Left ventricle myocardium superior (tissue), 1 donor: ENCODE data around the gene DTD1. TPM values are rescaled to one million over a fixed set of nuclear protein-coding genes. Genes with fewer than 3 reads are reported as not detected.
A peak's percentile ranks its signal among the peaks of the same experiment; 100 is the strongest.

Experiments
- ATAC-seq: fragments of 200-7000 bp; cut with Tn5 transposase; one replicate; pipeline ENCODE4 v1.9.1; 2020; ENCODE audit warnings: mild to moderate bottlenecking, moderate library complexity
- DNase-seq: peaks from one replicate; pipeline ENCODE4 v3.0.0-alpha.2; 2020
- intact Hi-C: fragments of 100-400 bp; cut with micrococcal nuclease; formaldehyde crosslinking; loops from one replicate; pipeline ENCODE4 v1.11.0; 2022
- total RNA-seq: library from RNA; stranded (reverse); fragmentation: NEBNext Ultra II Directional; extraction: Animal tissue kit (Norgen Biotek cat#: 25700); gene quantifications from one replicate; pipeline ENCODE4 v1.2.1, GENCODE V29; 2021
- donor health status: DM: no; HTN: yes; CAD: no; lungs with severe emphysema.

Gene DTD1
- total RNA-seq, 1 donor from 2014 or later, result 10.7 TPM

- ATAC-seq, result no peak
- intact Hi-C loops, result no loop called here
These were observed 23.6 kb downstream of the DTD1 start for GRCh38 chr20:18611492-18611891.

GRCh38 chr20:18613553-18613952 is 25.7 kb downstream of the DTD1 start:
- intact Hi-C loops, result no loop called here
- ATAC-seq (no peak), DNase-seq (no peak)

More at GRCh38 chr20:18611492-18611891, 23.6 kb downstream of the DTD1 start:
- DNase-seq, result no peak

GRCh38 chr20:18614244-18614643 is 26.4 kb downstream of the DTD1 start:
- DNase-seq, result no peak
- no peak for ATAC-seq
- intact Hi-C loops, result no loop called here

GRCh38 chr20:18615020-18615650 is 27.3 kb downstream of the DTD1 start:
- ATAC-seq (no peak), DNase-seq (no peak)
- intact Hi-C loops, result no loop called here

GRCh38 chr20:18621004-18621403 is 33.1 kb downstream of the DTD1 start:
- intact Hi-C loops, result no loop called here

GRCh38 chr20:18623156-18623910 is 35.5 kb downstream of the DTD1 start:
- intact Hi-C loops, result no loop called here
- ATAC-seq (no peak), DNase-seq (no peak)

More at GRCh38 chr20:18621004-18621403, 33.1 kb downstream of the DTD1 start:
- ATAC-seq, result no peak
- DNase-seq, result no peak

- intact Hi-C loops, result no loop called here
- DNase-seq (no peak), ATAC-seq (no peak)
These were observed 37.1 kb downstream of the DTD1 start for GRCh38 chr20:18624948-18625347.

- DNase-seq, result no peak
- no peak for ATAC-seq
- intact Hi-C loops, result no loop called here
These were observed 38.2 kb downstream of the DTD1 start for GRCh38 chr20:18625907-18626655.

GRCh38 chr20:18628330-18628920 is 40.6 kb downstream of the DTD1 start:
- intact Hi-C loops, result no loop called here
- ATAC-seq (peak; percentile 32), DNase-seq (no peak)

- ATAC-seq (peak; percentile 90), DNase-seq (peak; percentile 59)
- intact Hi-C loops, result loop anchor here (10.0 kb wide), 1 partner anchor 953 kb away; no protein-coding TSS in a partner anchor
These were observed 44.4 kb downstream of the DTD1 start for GRCh38 chr20:18632196-18632789.

- intact Hi-C loops, result loop anchor here (10.0 kb wide), 1 partner anchor 951 kb away; no protein-coding TSS in a partner anchor
- DNase-seq, result no peak
- no peak for ATAC-seq
These were observed 45.6 kb downstream of the DTD1 start for GRCh38 chr20:18633411-18633810.

GRCh38 chr20:18634501-18634900 is 46.6 kb downstream of the DTD1 start:
- ATAC-seq (no peak), DNase-seq (no peak)
- intact Hi-C loops, result loop anchor here (10.0 kb wide), 1 partner anchor 950 kb away; no protein-coding TSS in a partner anchor

GRCh38 chr20:18635380-18635779 is 47.5 kb downstream of the DTD1 start:
- intact Hi-C loops, result loop anchor here (10.0 kb wide), 1 partner anchor 949 kb away; no protein-coding TSS in a partner anchor
- no peak for DNase-seq
- no peak for ATAC-seq

- ATAC-seq (no peak), DNase-seq (no peak)
- intact Hi-C loops, result loop anchor here (10.0 kb wide), 1 partner anchor 948 kb away; no protein-coding TSS in a partner anchor
These were observed 49.4 kb downstream of the DTD1 start for GRCh38 chr20:18637224-18637623.

- intact Hi-C loops, result loop anchor here (10.0 kb wide), 1 partner anchor 946 kb away; no protein-coding TSS in a partner anchor
- no peak for ATAC-seq
These were observed 50.9 kb downstream of the DTD1 start for GRCh38 chr20:18638768-18639167.

GRCh38 chr20:18639501-18639979 is 51.7 kb downstream of the DTD1 start:
- intact Hi-C loops, result loop anchor here (10.0 kb wide), 1 partner anchor 945 kb away; no protein-coding TSS in a partner anchor
- DNase-seq (no peak), ATAC-seq (peak; percentile 76)

More at GRCh38 chr20:18638768-18639167, 50.9 kb downstream of the DTD1 start:
- DNase-seq, result no peak

GRCh38 chr20:18645196-18645745 is 57.4 kb downstream of the DTD1 start:
- intact Hi-C loops, result no loop called here
- no peak for ATAC-seq
- DNase-seq, result no peak

- ATAC-seq, result no peak
- intact Hi-C loops, result no loop called here
- no peak for DNase-seq
These were observed 58.0 kb downstream of the DTD1 start for GRCh38 chr20:18645851-18646250.
